Measurements from ENCODE around the gene NTRK2.

GRCh38 chr9:84636436-84636835 lies 33.1 kb upstream of the NTRK2 start:
- TF ChIP-seq, protein P1, sequence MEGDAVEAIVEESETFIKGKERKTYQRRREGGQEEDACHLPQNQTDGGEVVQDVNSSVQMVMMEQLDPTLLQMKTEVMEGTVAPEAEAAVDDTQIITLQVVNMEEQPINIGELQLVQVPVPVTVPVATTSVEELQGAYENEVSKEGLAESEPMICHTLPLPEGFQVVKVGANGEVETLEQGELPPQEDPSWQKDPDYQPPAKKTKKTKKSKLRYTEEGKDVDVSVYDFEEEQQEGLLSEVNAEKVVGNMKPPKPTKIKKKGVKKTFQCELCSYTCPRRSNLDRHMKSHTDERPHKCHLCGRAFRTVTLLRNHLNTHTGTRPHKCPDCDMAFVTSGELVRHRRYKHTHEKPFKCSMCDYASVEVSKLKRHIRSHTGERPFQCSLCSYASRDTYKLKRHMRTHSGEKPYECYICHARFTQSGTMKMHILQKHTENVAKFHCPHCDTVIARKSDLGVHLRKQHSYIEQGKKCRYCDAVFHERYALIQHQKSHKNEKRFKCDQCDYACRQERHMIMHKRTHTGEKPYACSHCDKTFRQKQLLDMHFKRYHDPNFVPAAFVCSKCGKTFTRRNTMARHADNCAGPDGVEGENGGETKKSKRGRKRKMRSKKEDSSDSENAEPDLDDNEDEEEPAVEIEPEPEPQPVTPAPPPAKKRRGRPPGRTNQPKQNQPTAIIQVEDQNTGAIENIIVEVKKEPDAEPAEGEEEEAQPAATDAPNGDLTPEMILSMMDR (tag by site-specific recombination; IDR thresholded peaks at IDR 0.05) = no peak
- TF ChIP-seq HOXA7 (CRISPR knock-in tag; IDR thresholded peaks at IDR 0.05; ENCODE audit: borderline replicate concordance) = no peak
- TF ChIP-seq ZNF677 (tag by site-specific recombination; IDR thresholded peaks at IDR 0.05) = no peak
- TF ChIP-seq BCL11A (tag by site-specific recombination; IDR thresholded peaks at IDR 0.05; ENCODE audit: low read depth) = no peak
- no peak for TF ChIP-seq ZNF138 (tag by site-specific recombination; IDR thresholded peaks at IDR 0.05; ENCODE audit: borderline replicate concordance)
- no peak for TF ChIP-seq SETDB1 (IDR thresholded peaks at IDR 0.05; ENCODE audit: insufficient read length, low read length)
- TF ChIP-seq ZNF561 (tag by site-specific recombination; IDR thresholded peaks at IDR 0.05; ENCODE audit: borderline replicate concordance) = no peak
- TF ChIP-seq ZNF768 (tag by site-specific recombination; IDR thresholded peaks at IDR 0.05) = no peak
- TF ChIP-seq, protein P2, sequence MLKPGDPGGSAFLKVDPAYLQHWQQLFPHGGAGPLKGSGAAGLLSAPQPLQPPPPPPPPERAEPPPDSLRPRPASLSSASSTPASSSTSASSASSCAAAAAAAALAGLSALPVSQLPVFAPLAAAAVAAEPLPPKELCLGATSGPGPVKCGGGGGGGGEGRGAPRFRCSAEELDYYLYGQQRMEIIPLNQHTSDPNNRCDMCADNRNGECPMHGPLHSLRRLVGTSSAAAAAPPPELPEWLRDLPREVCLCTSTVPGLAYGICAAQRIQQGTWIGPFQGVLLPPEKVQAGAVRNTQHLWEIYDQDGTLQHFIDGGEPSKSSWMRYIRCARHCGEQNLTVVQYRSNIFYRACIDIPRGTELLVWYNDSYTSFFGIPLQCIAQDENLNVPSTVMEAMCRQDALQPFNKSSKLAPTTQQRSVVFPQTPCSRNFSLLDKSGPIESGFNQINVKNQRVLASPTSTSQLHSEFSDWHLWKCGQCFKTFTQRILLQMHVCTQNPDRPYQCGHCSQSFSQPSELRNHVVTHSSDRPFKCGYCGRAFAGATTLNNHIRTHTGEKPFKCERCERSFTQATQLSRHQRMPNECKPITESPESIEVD (tag by site-specific recombination; IDR thresholded peaks at IDR 0.05) = no peak
- no peak for TF ChIP-seq ZNF747 (tag by site-specific recombination; IDR thresholded peaks at IDR 0.05)

Data from HEK293 (cell line).